ENCODE results near the gene PTPN4.

Gene PTPN4

DNA sequence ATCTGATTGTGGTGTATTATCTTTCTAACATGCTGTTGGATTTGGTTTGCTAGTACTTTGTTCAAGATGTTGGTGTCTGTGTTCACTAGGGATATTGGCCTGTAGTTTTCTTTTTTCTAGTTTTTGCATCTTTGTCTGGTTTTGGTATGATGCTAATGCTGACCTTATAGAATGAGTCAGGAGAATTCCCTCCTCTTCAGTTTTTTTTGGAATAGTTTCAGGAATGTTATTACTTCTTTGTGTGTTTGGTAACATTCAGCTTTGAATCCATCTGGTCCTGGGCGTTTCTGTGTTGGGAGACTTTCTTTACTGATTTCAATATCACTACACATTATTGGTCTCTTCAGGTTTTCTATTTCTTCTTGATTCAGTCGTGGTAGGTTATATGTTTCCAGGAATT, 129.0 kb downstream of the PTPN4 start:
- Histone ChIP-seq H3K27me3 (ENCODE audit: insufficient read depth, low read length) (no peaks in the 10 kb centered on the region), H3K79me2 (ENCODE audit: control insufficient read depth, insufficient read depth, low read length, unreplicated experiment) (no peaks in the 10 kb centered on the region), H2AFZ (ENCODE audit: low read length, unreplicated experiment) (no peak overlapping the region), H3K36me3 (ENCODE audit: insufficient read depth, low read length) (no peaks in the 10 kb centered on the region; the same call in 1 of the 2 replicates), H3K27ac (ENCODE audit: low read depth, low read length) (peak overlapping the region; percentile 48), H3K4me3 (ENCODE audit: low read depth, low read length) (no peak overlapping the region), H3K4me1 (ENCODE audit: control insufficient read depth, insufficient read depth, low read length, unreplicated experiment) (peaks cover 9% of the 10 kb centered on the region)

DNA sequence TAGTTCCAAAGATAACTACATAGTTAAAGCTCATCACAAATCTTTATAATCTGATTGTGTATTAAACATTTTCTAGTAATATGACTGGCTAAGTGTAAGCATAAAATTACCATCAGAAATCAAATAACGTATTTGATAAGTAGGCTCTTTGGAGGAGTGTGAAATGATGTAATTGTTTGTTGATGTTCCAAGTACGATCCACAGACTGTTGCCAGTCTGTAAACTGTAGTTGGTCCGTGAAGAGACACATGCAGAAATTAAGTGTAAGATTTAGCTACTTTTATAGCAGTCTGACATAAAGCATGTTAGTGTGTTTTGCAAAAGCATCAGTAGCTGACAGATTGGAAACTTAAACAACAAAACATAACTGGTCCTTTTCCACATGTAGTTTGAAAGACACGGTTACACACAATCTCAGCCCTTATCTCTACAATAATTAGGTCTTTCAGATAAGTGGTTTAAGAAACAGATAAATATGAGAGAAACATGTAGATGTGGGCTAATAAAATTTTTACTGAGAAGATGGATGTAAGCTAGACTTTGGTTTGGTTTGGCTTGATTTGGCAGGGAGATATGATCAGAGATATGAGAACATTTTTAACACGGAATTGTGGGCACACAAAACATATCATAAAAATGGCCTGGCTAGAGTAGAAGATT, 138.1 kb downstream of the PTPN4 start:
- H3K27me3 ChIP-seq (ENCODE audit: insufficient read depth, low read length) = no peaks in the 10 kb centered on the region
- no peaks in the 10 kb centered on the region for H3K79me2 ChIP-seq (ENCODE audit: control insufficient read depth, insufficient read depth, low read length, unreplicated experiment)
- H3K36me3 ChIP-seq (ENCODE audit: insufficient read depth, low read length) = peaks cover 14% of the 10 kb centered on the region
- no peak overlapping the region for H2AFZ ChIP-seq (ENCODE audit: low read length, unreplicated experiment)
- H3K4me1 ChIP-seq (ENCODE audit: control insufficient read depth, insufficient read depth, low read length, unreplicated experiment) = no peaks in the 10 kb centered on the region
- H3K4me3 ChIP-seq (ENCODE audit: low read depth, low read length) = no peak overlapping the region
- H3K27ac ChIP-seq (ENCODE audit: low read depth, low read length) = no peak overlapping the region

DNA sequence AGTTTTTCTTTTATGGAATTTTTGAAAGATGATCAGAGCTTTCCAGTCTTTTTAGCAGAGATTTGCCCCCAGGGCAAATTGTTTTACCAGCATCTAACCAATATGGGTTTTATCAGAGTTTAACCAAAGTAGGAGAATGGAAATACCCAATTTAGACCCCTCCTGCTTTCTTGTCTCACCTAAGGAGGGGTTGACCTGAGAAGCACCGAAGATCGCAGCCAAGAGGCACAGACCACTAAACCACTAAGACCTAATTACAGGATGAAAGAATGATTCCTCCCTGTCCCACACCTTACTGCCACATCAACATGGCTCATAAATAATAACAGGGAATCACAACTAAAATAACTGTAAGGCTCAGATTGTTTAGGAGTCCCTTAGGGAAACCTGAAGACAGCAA, 141.3 kb downstream of the PTPN4 start:
- Histone ChIP-seq H3K36me3 (ENCODE audit: insufficient read depth, low read length) (peaks cover 28% of the 10 kb centered on the region), H2AFZ (ENCODE audit: low read length, unreplicated experiment) (no peak overlapping the region), H3K4me1 (ENCODE audit: control insufficient read depth, insufficient read depth, low read length, unreplicated experiment) (no peaks in the 10 kb centered on the region), H3K4me3 (ENCODE audit: low read depth, low read length) (no peak overlapping the region), H3K79me2 (ENCODE audit: control insufficient read depth, insufficient read depth, low read length, unreplicated experiment) (no peaks in the 10 kb centered on the region), H3K27ac (ENCODE audit: low read depth, low read length) (no peak overlapping the region), H3K27me3 (ENCODE audit: insufficient read depth, low read length) (no peaks in the 10 kb centered on the region)

DNA sequence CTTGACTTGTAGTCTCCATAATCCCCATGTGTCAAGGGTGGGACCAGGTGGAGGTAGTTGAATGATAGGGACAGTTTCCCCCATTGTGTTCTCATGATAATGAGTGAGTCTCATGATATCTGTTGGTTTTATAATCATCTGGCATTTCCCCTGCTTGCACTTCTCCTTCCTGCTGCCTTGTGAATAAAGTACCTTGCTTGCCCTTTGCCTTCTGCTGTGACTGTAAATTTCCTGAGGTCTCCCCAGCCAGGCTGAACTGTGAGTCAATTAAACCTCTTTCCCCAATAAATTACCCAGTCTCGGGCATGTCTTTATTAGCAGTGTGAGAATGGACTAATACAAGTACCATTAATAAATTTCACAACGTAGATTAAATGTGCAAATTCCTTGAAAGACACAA, 150.8 kb downstream of the PTPN4 start:
- H3K79me2 ChIP-seq (ENCODE audit: control insufficient read depth, insufficient read depth, low read length, unreplicated experiment) = no peaks in the 10 kb centered on the region
- no peak overlapping the region for H2AFZ ChIP-seq (ENCODE audit: low read length, unreplicated experiment)
- no peaks in the 10 kb centered on the region for H3K4me1 ChIP-seq (ENCODE audit: control insufficient read depth, insufficient read depth, low read length, unreplicated experiment)
- H3K4me3 ChIP-seq (ENCODE audit: low read depth, low read length) = no peak overlapping the region
- H3K27ac ChIP-seq (ENCODE audit: low read depth, low read length) = no peak overlapping the region
- H3K27me3 ChIP-seq (ENCODE audit: insufficient read depth, low read length) = no peaks in the 10 kb centered on the region
- H3K36me3 ChIP-seq (ENCODE audit: insufficient read depth, low read length) = no peaks in the 10 kb centered on the region

DNA sequence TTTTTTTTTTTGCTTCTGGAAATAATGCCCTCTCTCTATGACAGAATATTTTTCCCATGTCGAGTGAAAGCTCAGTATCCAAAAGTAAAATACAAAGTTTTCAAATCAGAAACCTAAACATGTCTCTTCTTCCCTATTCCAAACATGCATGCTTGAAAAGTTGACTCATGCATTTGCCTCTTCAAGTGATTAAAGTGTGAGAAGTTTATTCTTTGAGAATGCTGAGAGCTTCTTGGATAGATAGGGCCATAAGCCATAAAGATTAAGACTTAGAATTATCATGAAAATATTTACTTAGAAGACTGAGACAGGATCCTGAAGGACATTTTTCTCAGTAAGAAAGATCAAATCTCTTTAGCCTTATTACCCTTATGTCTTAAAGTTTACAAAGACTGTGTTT, 154.5 kb downstream of the PTPN4 start:
- H3K36me3 ChIP-seq (ENCODE audit: insufficient read depth, low read length) = no peaks in the 10 kb centered on the region
- H3K4me3 ChIP-seq (ENCODE audit: low read depth, low read length) = no peak overlapping the region
- H3K79me2 ChIP-seq (ENCODE audit: control insufficient read depth, insufficient read depth, low read length, unreplicated experiment) = no peaks in the 10 kb centered on the region
- H2AFZ ChIP-seq (ENCODE audit: low read length, unreplicated experiment) = no peak overlapping the region
- H3K4me1 ChIP-seq (ENCODE audit: control insufficient read depth, insufficient read depth, low read length, unreplicated experiment) = no peaks in the 10 kb centered on the region
- H3K27ac ChIP-seq (ENCODE audit: low read depth, low read length) = no peak overlapping the region
- no peaks in the 10 kb centered on the region for H3K27me3 ChIP-seq (ENCODE audit: insufficient read depth, low read length)

DNA sequence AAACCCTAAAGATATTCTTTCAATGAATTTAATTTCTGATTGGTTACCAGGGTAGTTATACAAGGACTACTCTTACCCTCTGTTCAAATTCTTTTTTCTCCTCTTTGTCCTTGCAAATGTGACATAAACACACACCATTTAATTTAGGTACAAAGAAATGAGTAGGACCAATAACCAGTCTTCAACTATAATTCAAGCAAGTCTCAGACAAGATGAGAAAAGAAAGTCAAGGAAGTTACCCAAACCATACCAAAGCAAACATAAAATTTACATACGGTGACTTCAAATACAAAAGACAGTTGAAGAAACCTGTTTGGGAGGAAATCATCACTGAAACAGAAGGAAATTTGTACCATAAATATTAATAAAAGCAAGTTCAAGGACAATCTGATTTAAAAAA, 162.1 kb downstream of the PTPN4 start:
- H3K27me3 ChIP-seq (ENCODE audit: insufficient read depth, low read length) = no peaks in the 10 kb centered on the region

DNA sequence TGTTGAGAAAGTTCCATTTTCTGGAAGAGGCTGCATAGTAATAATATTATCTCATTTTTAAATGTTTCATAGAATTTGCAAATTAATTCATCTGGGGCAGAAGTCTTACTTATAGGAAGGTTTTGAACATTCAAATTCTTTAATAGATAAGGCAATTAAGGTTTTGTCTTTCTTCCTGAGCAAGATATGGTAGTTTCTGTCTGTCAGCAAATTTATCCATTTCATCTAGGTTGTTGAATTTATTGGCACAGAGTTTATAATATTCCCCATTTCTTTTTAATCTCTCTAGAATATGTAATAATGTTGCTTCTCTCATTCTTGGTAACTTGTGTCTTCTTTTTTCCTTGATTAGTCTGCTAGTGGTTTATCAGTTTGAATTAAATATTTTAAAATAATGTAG, 163.0 kb downstream of the PTPN4 start:
- no peak overlapping the region for H3K27ac ChIP-seq (ENCODE audit: low read depth, low read length)
- H2AFZ ChIP-seq (ENCODE audit: low read length, unreplicated experiment) = no peak overlapping the region
- no peaks in the 10 kb centered on the region for H3K36me3 ChIP-seq (ENCODE audit: insufficient read depth, low read length)
- no peaks in the 10 kb centered on the region for H3K27me3 ChIP-seq (ENCODE audit: insufficient read depth, low read length)
- no peaks in the 10 kb centered on the region for H3K79me2 ChIP-seq (ENCODE audit: control insufficient read depth, insufficient read depth, low read length, unreplicated experiment)
- no peak overlapping the region for H3K4me3 ChIP-seq (ENCODE audit: low read depth, low read length)
- H3K4me1 ChIP-seq (ENCODE audit: control insufficient read depth, insufficient read depth, low read length, unreplicated experiment) = no peaks in the 10 kb centered on the region

More for the DNA sequence above, 162.1 kb downstream of the PTPN4 start:
- H3K27ac ChIP-seq (ENCODE audit: low read depth, low read length) = no peak overlapping the region
- no peak overlapping the region for H3K4me3 ChIP-seq (ENCODE audit: low read depth, low read length)
- H3K36me3 ChIP-seq (ENCODE audit: insufficient read depth, low read length) = no peaks in the 10 kb centered on the region
- no peaks in the 10 kb centered on the region for H3K4me1 ChIP-seq (ENCODE audit: control insufficient read depth, insufficient read depth, low read length, unreplicated experiment)
- no peak overlapping the region for H2AFZ ChIP-seq (ENCODE audit: low read length, unreplicated experiment)
- no peaks in the 10 kb centered on the region for H3K79me2 ChIP-seq (ENCODE audit: control insufficient read depth, insufficient read depth, low read length, unreplicated experiment)

DNA sequence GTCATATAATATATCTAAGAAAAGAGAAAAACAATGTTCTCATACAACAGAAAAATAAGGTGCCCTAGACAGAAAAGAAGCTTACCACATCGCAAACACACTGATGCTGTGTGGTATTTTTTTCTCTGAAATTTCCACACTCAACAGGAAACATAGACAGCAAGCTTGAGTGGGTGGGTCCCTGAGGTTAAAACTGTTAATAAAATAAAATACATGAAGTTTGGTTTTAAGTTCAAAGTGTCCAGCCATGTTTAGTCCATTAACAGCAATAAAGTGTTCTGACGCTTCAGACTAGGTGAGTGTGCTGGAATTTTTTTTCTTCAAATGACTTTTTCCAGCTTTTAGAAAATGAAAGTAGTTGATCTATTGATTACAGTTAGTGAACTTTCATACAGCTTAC, 169.8 kb downstream of the PTPN4 start:
- Histone ChIP-seq H3K36me3 (ENCODE audit: insufficient read depth, low read length) (0 out of 2 replicates have a peak, but pooled peaks cover 2% of the 10 kb centered on the region), H3K27me3 (ENCODE audit: insufficient read depth, low read length) (no peaks in the 10 kb centered on the region), H3K4me1 (ENCODE audit: control insufficient read depth, insufficient read depth, low read length, unreplicated experiment) (no peaks in the 10 kb centered on the region), H3K27ac (ENCODE audit: low read depth, low read length) (no peak overlapping the region), H3K79me2 (ENCODE audit: control insufficient read depth, insufficient read depth, low read length, unreplicated experiment) (no peaks in the 10 kb centered on the region), H2AFZ (ENCODE audit: low read length, unreplicated experiment) (no peak overlapping the region), H3K4me3 (ENCODE audit: low read depth, low read length) (peak overlapping the region; percentile 56)

DNA sequence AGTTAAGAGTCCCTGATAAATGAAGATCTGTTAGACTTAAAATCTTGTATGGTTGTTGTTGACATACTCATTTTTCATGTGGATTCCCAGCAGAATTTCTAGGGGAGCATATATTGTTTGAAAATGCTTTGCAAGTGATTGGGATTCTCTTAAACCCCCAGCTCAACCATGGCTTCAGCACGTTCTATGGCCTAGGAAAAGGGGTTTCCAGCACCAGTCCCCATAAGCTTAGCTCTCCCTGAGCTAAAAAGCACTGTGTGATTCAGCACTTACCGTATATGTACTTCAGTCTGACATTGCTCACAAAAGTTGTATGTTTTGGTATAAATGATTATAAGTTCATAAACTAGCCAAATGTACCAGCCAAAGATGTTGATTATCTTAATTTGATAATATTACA, 173.1 kb downstream of the PTPN4 start:
- Histone ChIP-seq H3K4me1 (ENCODE audit: control insufficient read depth, insufficient read depth, low read length, unreplicated experiment) (no peaks in the 10 kb centered on the region), H2AFZ (ENCODE audit: low read length, unreplicated experiment) (no peak overlapping the region), H3K27ac (ENCODE audit: low read depth, low read length) (no peak overlapping the region), H3K79me2 (ENCODE audit: control insufficient read depth, insufficient read depth, low read length, unreplicated experiment) (no peaks in the 10 kb centered on the region), H3K36me3 (ENCODE audit: insufficient read depth, low read length) (0 out of 2 replicates have a peak, but pooled peaks cover 4% of the 10 kb centered on the region), H3K27me3 (ENCODE audit: insufficient read depth, low read length) (no peaks in the 10 kb centered on the region), H3K4me3 (ENCODE audit: low read depth, low read length) (no peak overlapping the region)

DNA sequence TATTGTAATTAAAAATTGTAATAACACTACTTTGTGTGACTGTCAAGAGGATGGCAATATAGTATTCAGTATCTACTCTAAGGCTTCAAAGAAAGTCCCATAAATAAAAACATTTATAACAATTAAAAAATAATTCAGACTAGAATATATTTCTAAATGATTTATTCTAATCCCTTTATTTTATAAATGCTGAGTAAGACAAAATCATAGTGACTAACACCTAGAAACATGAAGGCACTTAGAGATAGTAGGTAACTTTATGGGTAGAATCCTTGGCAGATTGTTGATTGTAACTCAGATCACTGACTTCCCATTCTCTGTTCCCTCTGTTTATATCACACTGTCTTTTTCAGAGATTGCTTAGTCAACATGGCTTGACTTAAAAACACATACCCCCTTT, 174.6 kb downstream of the PTPN4 start:
- Histone ChIP-seq H3K27ac (ENCODE audit: low read depth, low read length) (no peak overlapping the region), H2AFZ (ENCODE audit: low read length, unreplicated experiment) (no peak overlapping the region), H3K27me3 (ENCODE audit: insufficient read depth, low read length) (no peaks in the 10 kb centered on the region), H3K79me2 (ENCODE audit: control insufficient read depth, insufficient read depth, low read length, unreplicated experiment) (no peaks in the 10 kb centered on the region), H3K36me3 (ENCODE audit: insufficient read depth, low read length) (0 out of 2 replicates have a peak, but pooled peaks cover 4% of the 10 kb centered on the region), H3K4me3 (ENCODE audit: low read depth, low read length) (no peak overlapping the region), H3K4me1 (ENCODE audit: control insufficient read depth, insufficient read depth, low read length, unreplicated experiment) (no peaks in the 10 kb centered on the region)

DNA sequence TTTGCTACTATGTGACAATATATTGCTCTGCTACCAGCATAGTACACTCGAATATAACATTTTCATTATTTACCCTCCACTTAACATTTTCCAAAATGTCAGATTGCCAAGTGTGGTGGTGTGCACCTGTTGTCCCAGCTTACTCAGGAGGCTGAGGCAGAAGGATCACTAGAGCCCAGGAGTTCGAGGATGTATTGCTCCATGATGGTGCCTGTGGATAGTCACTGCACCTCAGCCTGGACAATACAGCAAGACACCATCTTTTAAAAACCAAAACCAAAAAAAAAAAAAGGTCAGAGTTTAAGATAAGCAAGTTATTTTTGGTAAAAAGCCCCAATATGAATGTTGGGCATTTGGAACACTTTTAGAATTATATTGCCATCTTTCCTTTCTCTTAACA, 178.0 kb downstream of the PTPN4 start:
- Histone ChIP-seq H3K27ac (ENCODE audit: low read depth, low read length) (no peak overlapping the region), H3K79me2 (ENCODE audit: control insufficient read depth, insufficient read depth, low read length, unreplicated experiment) (no peaks in the 10 kb centered on the region), H3K27me3 (ENCODE audit: insufficient read depth, low read length) (no peaks in the 10 kb centered on the region), H3K4me1 (ENCODE audit: control insufficient read depth, insufficient read depth, low read length, unreplicated experiment) (no peaks in the 10 kb centered on the region), H2AFZ (ENCODE audit: low read length, unreplicated experiment) (no peak overlapping the region), H3K4me3 (ENCODE audit: low read depth, low read length) (no peak overlapping the region), H3K36me3 (ENCODE audit: insufficient read depth, low read length) (0 out of 2 replicates have a peak, but pooled peaks cover 4% of the 10 kb centered on the region)
